Vagina (tissue), 2 donors: ENCODE measurements around the gene MSRB1. TPM values are rescaled to one million over a fixed set of nuclear protein-coding genes. Genes with fewer than 3 reads are reported as not detected.
A peak's percentile ranks its signal among the peaks of the same experiment; 100 is the strongest.
"Not testable (repeated sequence)": the region's sequence is repeated elsewhere in the genome, so short reads cannot be mapped to it uniquely, and the experiment has no call there.

Source experiments
- DNase-seq, 2 donors: peaks; one replicate each; pipeline ENCODE4 v3.0.0-alpha.2; 2017; ENCODE audit errors: extremely low spot score in 2 of 2
- H3K27ac ChIP-seq: fragments of 200-600 bp; sonication (generic); one replicate; pipeline ENCODE4 v1.5.1; 2019
- H3K27me3 ChIP-seq: fragments of 200-600 bp; sonication (generic); one replicate; pipeline ENCODE4 v1.5.1; 2019
- H3K36me3 ChIP-seq, 2 donors: fragments of 200-600 bp; sonication (generic); one replicate each; pipeline ENCODE4 v1.5.1; 2017 to 2019
- H3K4me1 ChIP-seq: fragments of 200-600 bp; sonication (generic); one replicate; pipeline ENCODE4 v1.5.1; 2019
- H3K4me3 ChIP-seq, 2 donors: fragments of 200-600 bp; sonication (generic); 1 replicate in 1 of 2; 2 replicates in 1 of 2; pipeline ENCODE4 v1.5.1; 2016 to 2019
- H3K9me3 ChIP-seq: fragments of 200-600 bp; sonication (generic); one replicate; pipeline ENCODE4 v1.5.1; 2019
- POLR2A ChIP-seq, 2 donors: fragments of 450-650 bp; IDR thresholded peaks; one replicate each; pipeline ENCODE4 v1.6.1; 2017; ENCODE audit warnings: antibody characterized with exemption in 2 of 2, mild to moderate bottlenecking in 2 of 2, moderate library complexity in 2 of 2
- POLR2AphosphoS5 ChIP-seq, 2 donors: sonication (generic); formaldehyde crosslinking; IDR thresholded peaks; one replicate each; pipeline ENCODE4 v1.9.0; 2017; ENCODE audit warnings: antibody characterized with exemption in 2 of 2, mild to moderate bottlenecking in 2 of 2, low read depth in 1 of 2; ENCODE audit not compliant: insufficient read depth in 1 of 2
- intact Hi-C: fragments of 100-400 bp; cut with DNase I; formaldehyde crosslinking; loops from one replicate; pipeline ENCODE4 v1.15.1; 2023
- total RNA-seq: library from RNA; depleted of rRNA; stranded (reverse); fragments of >200 nt; gene quantifications from one replicate; pipeline ENCODE4 v1.2.3, GENCODE V29; 2016
- TF ChIP-seq, protein P1 (sequence below), 3 experiments: fragments of 450-650 bp in 2 of 3; fragments of 200-600 bp in 1 of 3; sonication (generic) in 1 of 3; IDR thresholded peaks; one replicate each; pipeline ENCODE4 v1.5.1; 2017 to 2019; ENCODE audit warnings: antibody characterized with exemption in 3 of 3, mild to moderate bottlenecking in 2 of 3, moderate library complexity in 2 of 3

The MSRB1 gene
- total RNA-seq, 1 donor from 2014 or later: 53.0 TPM

DNA sequence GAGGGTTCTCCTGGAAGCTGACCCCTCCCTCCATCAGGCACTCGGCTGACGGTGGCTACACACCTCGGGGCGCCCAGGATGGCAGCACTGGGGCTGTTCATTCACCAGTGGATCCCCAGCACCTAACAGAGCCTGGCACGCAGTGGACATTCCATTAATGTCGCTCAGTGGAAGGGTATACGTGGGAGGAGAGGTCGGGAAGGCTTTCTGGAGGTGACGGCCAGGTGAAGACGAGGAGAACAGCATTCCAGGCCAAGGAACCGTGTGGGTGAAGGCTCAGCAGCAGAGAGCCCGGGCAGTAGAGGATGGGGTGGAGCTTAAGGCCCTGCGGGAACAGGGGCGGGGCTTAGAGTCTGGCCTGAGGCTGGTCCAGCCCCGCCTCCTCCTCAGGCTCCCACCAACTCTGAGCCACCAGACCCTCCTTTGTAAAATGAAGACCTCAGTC, 22.2 kb downstream of the MSRB1 start:
- intact Hi-C loops: no loop called here
- no peaks in the 10 kb centered on the region for H3K9me3 ChIP-seq
- H3K27ac ChIP-seq: no peak overlapping the region
- peak in 1 of 2 donors; percentile 34 for TF ChIP-seq POLR2AphosphoS5 (IDR thresholded peaks at IDR 0.05; ENCODE audit: insufficient read depth in 1 of 2, low read depth in 1 of 2)
- TF ChIP-seq, protein P1, sequence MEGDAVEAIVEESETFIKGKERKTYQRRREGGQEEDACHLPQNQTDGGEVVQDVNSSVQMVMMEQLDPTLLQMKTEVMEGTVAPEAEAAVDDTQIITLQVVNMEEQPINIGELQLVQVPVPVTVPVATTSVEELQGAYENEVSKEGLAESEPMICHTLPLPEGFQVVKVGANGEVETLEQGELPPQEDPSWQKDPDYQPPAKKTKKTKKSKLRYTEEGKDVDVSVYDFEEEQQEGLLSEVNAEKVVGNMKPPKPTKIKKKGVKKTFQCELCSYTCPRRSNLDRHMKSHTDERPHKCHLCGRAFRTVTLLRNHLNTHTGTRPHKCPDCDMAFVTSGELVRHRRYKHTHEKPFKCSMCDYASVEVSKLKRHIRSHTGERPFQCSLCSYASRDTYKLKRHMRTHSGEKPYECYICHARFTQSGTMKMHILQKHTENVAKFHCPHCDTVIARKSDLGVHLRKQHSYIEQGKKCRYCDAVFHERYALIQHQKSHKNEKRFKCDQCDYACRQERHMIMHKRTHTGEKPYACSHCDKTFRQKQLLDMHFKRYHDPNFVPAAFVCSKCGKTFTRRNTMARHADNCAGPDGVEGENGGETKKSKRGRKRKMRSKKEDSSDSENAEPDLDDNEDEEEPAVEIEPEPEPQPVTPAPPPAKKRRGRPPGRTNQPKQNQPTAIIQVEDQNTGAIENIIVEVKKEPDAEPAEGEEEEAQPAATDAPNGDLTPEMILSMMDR (IDR thresholded peaks at IDR 0.05): no peak
- no peak for TF ChIP-seq POLR2A (IDR thresholded peaks at IDR 0.05)
- H3K36me3 ChIP-seq: no peaks in the 10 kb centered on the region
- DNase-seq: no peak
- H3K27me3 ChIP-seq: no peaks in the 10 kb centered on the region
- H3K4me1 ChIP-seq: peaks cover 45% of the 10 kb centered on the region
- H3K4me3 ChIP-seq: no peak overlapping the region

DNA sequence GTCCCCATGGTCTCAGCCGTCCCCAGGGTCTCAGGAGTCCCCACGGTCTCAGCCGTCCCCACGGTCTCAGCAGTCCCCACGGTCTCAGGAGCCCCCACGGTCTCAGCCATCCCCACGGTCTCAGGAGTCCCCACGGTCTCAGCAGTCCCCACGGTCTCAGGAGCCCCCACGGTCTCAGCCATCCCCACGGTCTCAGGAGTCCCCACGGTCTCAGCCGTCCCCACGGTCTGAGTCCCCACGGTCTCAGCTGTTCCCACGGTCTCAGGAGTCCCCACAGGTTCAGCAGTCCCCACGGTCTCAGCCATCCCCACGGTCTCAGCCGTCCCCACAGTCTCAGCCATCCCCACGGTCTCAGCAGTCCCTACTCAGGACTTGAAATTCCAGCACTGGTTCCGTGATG, 22.9 kb downstream of the MSRB1 start:
- H3K4me3 ChIP-seq, H3K36me3 ChIP-seq, H3K27me3 ChIP-seq, H3K9me3 ChIP-seq, intact Hi-C loops, H3K27ac ChIP-seq, DNase-seq: not testable (repeated sequence)
- H3K4me1 ChIP-seq: peaks cover 49% of the 10 kb centered on the region

DNA sequence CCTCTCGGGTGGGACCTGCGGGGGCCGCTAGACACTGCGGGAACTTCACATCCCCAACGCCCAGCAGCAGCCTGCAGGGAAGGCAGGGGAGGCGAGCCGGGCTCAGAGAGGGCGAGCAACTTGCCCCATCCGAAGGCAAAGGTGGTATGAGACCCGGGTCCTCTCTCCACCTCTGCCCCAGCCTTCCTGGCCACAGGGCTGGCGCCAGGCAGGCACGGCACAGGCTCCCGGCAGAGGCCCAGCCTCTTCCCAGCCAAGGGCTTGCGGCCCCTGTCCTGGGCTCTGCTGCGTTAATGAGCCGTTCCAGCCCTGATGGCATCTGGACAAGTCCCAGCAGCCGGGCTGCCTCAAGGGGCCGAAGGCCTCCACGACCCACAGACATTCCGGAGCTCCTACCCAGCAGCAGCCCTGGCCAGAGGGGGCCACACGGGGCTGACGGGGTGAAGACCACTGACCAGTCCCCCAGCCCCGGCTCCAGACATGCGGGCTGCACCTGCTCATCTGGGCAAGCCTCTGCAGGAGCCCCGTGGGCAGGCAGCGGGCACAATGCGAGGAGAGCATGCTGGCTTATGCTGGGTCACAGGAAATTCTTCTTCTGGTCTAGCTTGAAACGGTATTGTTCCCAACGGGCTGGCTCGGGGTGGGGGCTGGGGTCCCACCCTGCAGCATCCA, 23.5 kb downstream of the MSRB1 start:
- no peak overlapping the region for H3K4me3 ChIP-seq
- intact Hi-C loops: no loop called here

DNA sequence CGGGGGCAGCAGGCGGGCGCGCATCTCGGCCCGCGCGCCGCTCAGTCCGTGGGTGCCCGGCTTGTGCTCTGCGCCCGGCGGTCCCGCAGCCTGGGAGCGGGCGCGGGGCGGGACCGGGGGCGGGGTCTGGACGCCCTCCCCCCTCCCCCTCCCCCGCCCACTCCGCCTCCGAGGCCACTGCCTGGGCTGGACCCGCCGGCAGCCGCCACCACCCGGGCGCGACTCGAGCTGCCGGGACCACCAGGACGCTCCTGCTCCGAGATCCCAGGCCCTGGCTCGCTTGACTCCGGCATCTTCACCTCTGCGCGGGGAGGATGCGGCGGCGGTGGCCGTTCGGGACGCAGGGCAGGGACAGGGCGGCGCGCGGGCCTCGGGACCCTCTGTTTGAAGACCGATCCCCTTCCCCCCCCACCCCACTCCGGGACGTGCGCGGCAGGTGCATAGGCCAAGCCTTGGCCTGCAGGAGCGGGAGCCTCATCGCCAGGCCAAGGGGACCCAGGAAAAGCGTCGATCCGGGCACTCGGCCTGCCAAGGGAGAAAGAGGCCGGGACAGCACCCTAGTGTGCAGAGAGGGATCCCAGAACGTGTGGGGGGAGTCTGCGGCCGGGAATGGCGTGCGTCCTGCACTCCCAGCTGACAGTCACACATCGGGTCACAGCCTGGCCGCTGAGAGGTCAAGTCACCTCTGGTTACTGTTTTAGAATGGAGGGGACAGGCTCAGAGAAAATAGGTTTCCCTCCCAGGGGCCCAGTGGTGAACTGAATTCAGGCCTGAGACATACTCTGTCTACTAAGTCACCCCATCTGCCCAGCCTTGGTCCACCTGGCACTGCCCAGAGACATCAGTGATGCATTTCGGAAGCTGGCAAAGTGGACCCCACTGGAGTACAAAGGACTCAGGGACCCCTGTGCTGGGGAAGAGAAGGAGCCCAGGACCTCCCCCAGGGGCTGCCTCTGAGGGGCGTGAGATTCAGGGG, 24.4 kb downstream of the MSRB1 start, which contains the start of gene HS3ST6:
TSS of gene HS3ST6 (minus strand) at position 65 of the 976 bp plus-strand sequence. CDS start 92 bp downstream, outside the sequence.
- H3K27me3 ChIP-seq: no peaks in the 10 kb centered on the region
- intact Hi-C loops: no loop called here
- H3K9me3 ChIP-seq: no peaks in the 10 kb centered on the region
- H3K4me1 ChIP-seq: peaks cover 53% of the 10 kb centered on the region
- H3K36me3 ChIP-seq: no peaks in the 10 kb centered on the region
- H3K27ac ChIP-seq: peak within 1 kb of the TSS; percentile 33
- DNase-seq: no peak
- peak within 1 kb of the TSS; percentile 21 to 39 for H3K4me3 ChIP-seq
- TF ChIP-seq POLR2A (IDR thresholded peaks at IDR 0.05) (no peak), POLR2AphosphoS5 (IDR thresholded peaks at IDR 0.05; ENCODE audit: insufficient read depth in 1 of 2, low read depth in 1 of 2) (peak in 1 of 2 donors; percentile 14)
- TF ChIP-seq, protein P1 (IDR thresholded peaks at IDR 0.05): no peak

More for the DNA sequence above, 23.5 kb downstream of the MSRB1 start:
- no peak for TF ChIP-seq POLR2AphosphoS5 (IDR thresholded peaks at IDR 0.05; ENCODE audit: insufficient read depth in 1 of 2, low read depth in 1 of 2)
- no peak for TF ChIP-seq POLR2A (IDR thresholded peaks at IDR 0.05)
- TF ChIP-seq, protein P1 (IDR thresholded peaks at IDR 0.05): no peak
- no peak for DNase-seq
- H3K4me1 ChIP-seq: peaks cover 53% of the 10 kb centered on the region
- H3K27me3 ChIP-seq: no peaks in the 10 kb centered on the region
- H3K36me3 ChIP-seq: no peaks in the 10 kb centered on the region
- H3K27ac ChIP-seq: peak overlapping the region; percentile 33
- no peaks in the 10 kb centered on the region for H3K9me3 ChIP-seq

DNA sequence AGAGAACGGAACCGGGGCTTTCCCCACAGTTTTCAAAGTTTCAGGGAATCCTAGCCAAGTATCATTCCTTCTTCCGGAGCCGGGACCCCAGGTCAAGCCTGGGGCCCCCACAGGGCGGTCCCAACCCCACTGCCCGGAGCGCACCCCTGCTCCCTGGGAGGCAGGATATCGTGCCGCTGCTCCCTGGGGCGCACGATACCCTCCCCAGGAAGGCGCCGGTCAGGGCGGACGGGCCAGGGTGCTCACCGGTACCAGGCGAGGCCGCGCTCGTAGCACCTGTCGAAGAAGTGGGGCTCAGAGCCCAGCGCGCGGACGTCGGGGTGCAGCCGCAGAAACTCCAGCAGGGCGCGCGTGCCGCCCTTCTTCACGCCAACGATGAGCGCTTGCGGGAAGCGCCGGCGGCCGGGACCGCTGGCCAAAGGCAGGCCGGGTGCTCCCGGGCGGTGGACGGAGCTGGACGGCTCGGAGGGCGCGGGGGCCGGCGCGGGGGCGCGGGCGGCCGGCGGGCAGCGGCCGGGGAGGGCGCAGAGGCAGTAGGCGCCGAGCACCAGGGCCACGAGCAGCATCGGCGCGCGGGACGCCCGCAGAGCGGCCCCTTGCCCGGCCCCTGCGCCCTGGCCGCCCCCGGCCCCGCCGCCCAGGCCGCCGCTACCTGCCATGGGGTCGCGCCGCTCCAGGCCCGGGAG, 25.2 kb downstream of the MSRB1 start:
- TF ChIP-seq POLR2A (IDR thresholded peaks at IDR 0.05) (no peak), POLR2AphosphoS5 (IDR thresholded peaks at IDR 0.05; ENCODE audit: insufficient read depth in 1 of 2, low read depth in 1 of 2) (no peak)
- TF ChIP-seq, protein P1 (IDR thresholded peaks at IDR 0.05): no peak
- H3K4me3 ChIP-seq: peak overlapping the region; percentile 21 to 39
- no peaks in the 10 kb centered on the region for H3K36me3 ChIP-seq
- H3K4me1 ChIP-seq: peaks cover 47% of the 10 kb centered on the region
- H3K9me3 ChIP-seq: no peaks in the 10 kb centered on the region
- no peak for DNase-seq
- peak overlapping the region; percentile 16 for H3K27ac ChIP-seq
- intact Hi-C loops: no loop called here
- H3K27me3 ChIP-seq: no peaks in the 10 kb centered on the region
